Gastrocnemius medialis (tissue), 4 donors: ENCODE results near the gene LDB3.

Source experiments
- CTCF ChIP-seq, 5 experiments: fragments of 450-650 bp in 3 of 5; fragments of 200-600 bp in 2 of 5; sonication (generic) in 2 of 5; IDR thresholded peaks in 4 of 5; conservative IDR thresholded peaks in 1 of 5; 1 replicate in 4 of 5; 2 replicates in 1 of 5; pipeline ENCODE4 v1.5.1; 2016 to 2019; ENCODE audit warnings: antibody characterized with exemption in 5 of 5, mild to moderate bottlenecking in 3 of 5, moderate library complexity in 3 of 5
- POLR2A ChIP-seq, 2 donors: fragments of 450-650 bp; IDR thresholded peaks; one replicate each; pipeline ENCODE4 v1.6.1; 2017; ENCODE audit warnings: antibody characterized with exemption in 2 of 2, mild to moderate bottlenecking in 2 of 2, moderate library complexity in 2 of 2

GRCh38 chr10:86663046-86663345 is 5.3 kb upstream of the LDB3 start:
- TF ChIP-seq POLR2A (IDR thresholded peaks at IDR 0.05) (no peak), CTCF (IDR thresholded peaks at IDR 0.05 in 4 of 5, conservative IDR thresholded peaks at IDR 0.05 in 1 of 5) (no peak)
